Sigmoid colon (tissue), 3 donors: ENCODE data around the gene SH3RF3.

Source experiments
- POLR2A ChIP-seq, 2 donors: fragments of 450-650 bp; IDR thresholded peaks; one replicate each; pipeline ENCODE4 v1.6.1; 2016; ENCODE audit warnings: antibody characterized with exemption in 2 of 2, mild to moderate bottlenecking in 2 of 2, moderate library complexity in 2 of 2
- TF ChIP-seq, protein P1 (sequence below), 4 experiments: fragments of 450-650 bp in 3 of 4; fragments of 200-600 bp in 1 of 4; IDR thresholded peaks; one replicate each; pipeline ENCODE4 v1.5.1; 2016 to 2019; ENCODE audit warnings: antibody characterized with exemption in 4 of 4, mild to moderate bottlenecking in 3 of 4, moderate library complexity in 2 of 4

DNA sequence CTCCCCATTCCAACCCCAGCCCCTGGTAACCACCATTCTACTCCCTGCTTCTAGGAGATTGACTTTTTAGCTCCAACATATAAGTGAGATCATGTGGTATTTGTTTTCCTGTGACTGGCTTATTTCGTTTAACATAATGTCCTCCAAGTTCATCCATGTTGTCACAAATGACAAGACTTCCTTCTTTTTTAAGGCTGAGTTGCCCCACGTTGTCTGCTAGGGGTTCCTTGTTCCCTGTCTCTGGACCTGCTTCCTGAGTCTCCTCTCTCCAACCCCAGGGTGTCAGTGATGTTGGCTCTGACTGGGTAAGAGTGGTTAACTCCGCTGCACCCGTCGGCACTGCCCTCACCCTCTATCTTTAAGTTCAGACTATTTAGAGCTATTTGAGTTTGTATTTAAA, 175.2 kb downstream of the SH3RF3 start:
- TF ChIP-seq, protein P1, sequence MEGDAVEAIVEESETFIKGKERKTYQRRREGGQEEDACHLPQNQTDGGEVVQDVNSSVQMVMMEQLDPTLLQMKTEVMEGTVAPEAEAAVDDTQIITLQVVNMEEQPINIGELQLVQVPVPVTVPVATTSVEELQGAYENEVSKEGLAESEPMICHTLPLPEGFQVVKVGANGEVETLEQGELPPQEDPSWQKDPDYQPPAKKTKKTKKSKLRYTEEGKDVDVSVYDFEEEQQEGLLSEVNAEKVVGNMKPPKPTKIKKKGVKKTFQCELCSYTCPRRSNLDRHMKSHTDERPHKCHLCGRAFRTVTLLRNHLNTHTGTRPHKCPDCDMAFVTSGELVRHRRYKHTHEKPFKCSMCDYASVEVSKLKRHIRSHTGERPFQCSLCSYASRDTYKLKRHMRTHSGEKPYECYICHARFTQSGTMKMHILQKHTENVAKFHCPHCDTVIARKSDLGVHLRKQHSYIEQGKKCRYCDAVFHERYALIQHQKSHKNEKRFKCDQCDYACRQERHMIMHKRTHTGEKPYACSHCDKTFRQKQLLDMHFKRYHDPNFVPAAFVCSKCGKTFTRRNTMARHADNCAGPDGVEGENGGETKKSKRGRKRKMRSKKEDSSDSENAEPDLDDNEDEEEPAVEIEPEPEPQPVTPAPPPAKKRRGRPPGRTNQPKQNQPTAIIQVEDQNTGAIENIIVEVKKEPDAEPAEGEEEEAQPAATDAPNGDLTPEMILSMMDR (IDR thresholded peaks at IDR 0.05), result no peak
- no peak for TF ChIP-seq POLR2A (IDR thresholded peaks at IDR 0.05)
